Spinal cord (tissue), 10 donors: Measurements from ENCODE around the gene KCNK6. TPM values are rescaled to one million over a fixed set of nuclear protein-coding genes. Genes with fewer than 3 reads are reported as not detected.

Source experiments
- DNase-seq, 6 donors: peaks; one replicate each; pipeline versions ENCODE4 v3.0.0 to v3.0.0-alpha.2; 2013 to 2015; ENCODE audit warnings: low spot score in 6 of 6, low read depth in 4 of 6
- H3K27ac ChIP-seq: one replicate; pipeline ENCODE4 v1.5.1; 2013; ENCODE audit warnings: low read depth, low read length, control low read depth
- H3K27me3 ChIP-seq: one replicate; pipeline ENCODE4 v1.6.1; 2013; ENCODE audit warnings: low read length; ENCODE audit not compliant: control insufficient read depth, insufficient read depth
- H3K36me3 ChIP-seq: one replicate; pipeline ENCODE4 v1.6.1; 2013; ENCODE audit warnings: low read length; ENCODE audit not compliant: control insufficient read depth, insufficient read depth
- H3K4me1 ChIP-seq: one replicate; pipeline ENCODE4 v1.6.1; 2013; ENCODE audit warnings: low read length; ENCODE audit not compliant: control insufficient read depth, insufficient read depth
- H3K4me3 ChIP-seq: one replicate; pipeline ENCODE4 v1.5.1; 2013; ENCODE audit warnings: low read depth, low read length, control low read depth
- H3K9me3 ChIP-seq: one replicate; pipeline ENCODE4 v1.6.1; 2013; ENCODE audit warnings: low read length; ENCODE audit not compliant: control insufficient read depth, insufficient read depth
- WGBS: methylation state at CpG from one replicate; pipeline ENCODE4 v1.1.5; 2013; ENCODE audit warnings: missing lambda C conversion rate; ENCODE audit not compliant: insufficient coverage; 5-methylcytosine and 5-hydroxymethylcytosine counted together
- polyA plus RNA-seq, 2 donors: library from polyadenylated mRNA; unstranded; fragments of 120-200 nt; gene quantifications; one replicate each; pipeline ENCODE4 v1.2.1, GENCODE V29; 2013; ENCODE audit not compliant: insufficient read length in 2 of 2
- small RNA-seq: library from RNA; depleted of rRNA; stranded (forward); fragments of <200 nt; gene quantifications from one replicate; pipeline ENCODE3, GENCODE V24; 2014; ENCODE audit warnings: low replicate concordance
- total RNA-seq, 2 donors: library from RNA; depleted of rRNA in 1 of 2; stranded (reverse); fragments of 120-200 nt in 1 of 2; fragments of >200 nt in 1 of 2; gene quantifications; one replicate each; pipeline versions ENCODE4 v1.2.3 to v1.2.4, GENCODE V29; 2013 to 2014
- donor health status: healthy.

KCNK6 gene
- total and polyA plus RNA-seq, 4 donors: 0.98 to 4.4 (median 2.0) TPM

GRCh38 chr19:38378866-38379265 is 59.2 kb downstream of the KCNK6 start:
- Histone ChIP-seq H3K27me3 (no peaks in the 10 kb centered on the region), H3K27ac (no peak overlapping the region), H3K4me1 (peaks cover 17% of the 10 kb centered on the region), H3K9me3 (no peaks in the 10 kb centered on the region), H3K36me3 (peaks cover 78% of the 10 kb centered on the region), H3K4me3 (no peak overlapping the region)
- WGBS: 89% methylated on average over 7 of the region's 10 CpGs
- no peak for DNase-seq

GRCh38 chr19:38381138-38381537 is 61.5 kb downstream of the KCNK6 start:
- Histone ChIP-seq H3K4me3 (no peak overlapping the region), H3K36me3 (peaks cover 98% of the 10 kb centered on the region), H3K9me3 (no peaks in the 10 kb centered on the region), H3K27me3 (peaks cover 14% of the 10 kb centered on the region), H3K4me1 (peaks cover 9% of the 10 kb centered on the region), H3K27ac (no peak overlapping the region)
- WGBS: 98% methylated on average over 8 of the region's 9 CpGs
- DNase-seq: no peak

Small RNA genes within 50 kb of the gene (small RNA-seq; reads per million reads assigned to genes)
- gene RF00019: not detected

Other genes starting within 250 kb of the KCNK6 start
- 10 to 100 TPM; 12.4 to 14.4 TPM for gene DPF1, start 95.6 kb upstream of the KCNK6 start, total RNA-seq
- gene DPF1, start 95.6 kb upstream of the KCNK6 start, polyA plus RNA-seq: 10 to 100 TPM; 65.5 to 90.1 TPM
- gene PPP1R14A, start 63.5 kb upstream of the KCNK6 start, total RNA-seq: 1 to 10 TPM; 4.0 to 9.4 TPM
- 10 to 100 TPM; 19.5 to 24.5 TPM for gene PPP1R14A, start 63.5 kb upstream of the KCNK6 start, polyA plus RNA-seq
- 100 to 1,000 TPM in 1 of 2 donors, 10 to 100 TPM in 1; 95.5 to 242 TPM for gene SPINT2, start 55.3 kb upstream of the KCNK6 start, total RNA-seq
- gene SPINT2, start 55.3 kb upstream of the KCNK6 start, polyA plus RNA-seq: 100 to 1,000 TPM; 111 to 212 TPM
- gene C19orf33, start 15.6 kb upstream of the KCNK6 start, total RNA-seq: 100 to 1,000 TPM in 1 of 2 donors, 10 to 100 TPM in 1; 12.4 to 134 TPM
- gene C19orf33, start 15.6 kb upstream of the KCNK6 start, polyA plus RNA-seq: 10 to 100 TPM in 1 of 2 donors, under 1 TPM in 1; 0.97 to 13.5 TPM
- 10 to 100 TPM; 41.7 to 61.2 TPM for gene YIF1B, start 3.9 kb upstream of the KCNK6 start, total RNA-seq
- gene YIF1B, start 3.9 kb upstream of the KCNK6 start, polyA plus RNA-seq: 10 to 100 TPM; 68.0 to 88.1 TPM
- gene CATSPERG, start 16.0 kb downstream of the KCNK6 start, total RNA-seq: 1 to 10 TPM; 3.7 to 5.8 TPM
- 10 to 100 TPM in 1 of 2 donors, 1 to 10 TPM in 1; 4.0 to 10.3 TPM for gene CATSPERG, start 16.0 kb downstream of the KCNK6 start, polyA plus RNA-seq
- 100 to 1,000 TPM; 177 to 185 TPM for gene PSMD8, start 54.7 kb downstream of the KCNK6 start, total RNA-seq
- 100 to 1,000 TPM; 196 to 209 TPM for gene PSMD8, start 54.7 kb downstream of the KCNK6 start, polyA plus RNA-seq
- under 1 TPM in 1 of 2 donors, not detected in 1; 0.28 TPM for gene GGN, start 68.2 kb downstream of the KCNK6 start, total RNA-seq
- 1 to 10 TPM; 1.3 to 1.9 TPM for gene GGN, start 68.2 kb downstream of the KCNK6 start, polyA plus RNA-seq
- gene SPRED3, start 68.9 kb downstream of the KCNK6 start, total RNA-seq: 1 to 10 TPM; 1.3 to 1.9 TPM
- 1 to 10 TPM; 8.3 to 9.3 TPM for gene SPRED3, start 68.9 kb downstream of the KCNK6 start, polyA plus RNA-seq
- gene FAM98C, start 83.2 kb downstream of the KCNK6 start, total RNA-seq: 10 to 100 TPM; 10.5 to 20.4 TPM
- 10 to 100 TPM; 38.0 to 52.3 TPM for gene FAM98C, start 83.2 kb downstream of the KCNK6 start, polyA plus RNA-seq
- 1 to 10 TPM; 1.2 to 1.6 TPM for gene RASGRP4, start 106.4 kb downstream of the KCNK6 start, total RNA-seq
- 1 to 10 TPM; 1.5 to 2.0 TPM for gene RASGRP4, start 106.4 kb downstream of the KCNK6 start, polyA plus RNA-seq
- 1 to 10 TPM; 6.0 to 6.9 TPM for gene RYR1, start 113.8 kb downstream of the KCNK6 start, total RNA-seq
- 10 to 100 TPM; 14.1 to 15.1 TPM for gene RYR1, start 113.8 kb downstream of the KCNK6 start, polyA plus RNA-seq